ENCODE data around the gene SCNM1. TPM values are rescaled to one million over a fixed set of nuclear protein-coding genes. Genes with fewer than 3 reads are reported as not detected.

SCNM1 gene
- total and polyA plus RNA-seq, 4 donors = 4.8 to 14.3 (median 10.5) TPM

- no peak for TF ChIP-seq SP1 (IDR thresholded peaks at IDR 0.05)
- TF ChIP-seq FOXA1 (IDR thresholded peaks at IDR 0.05) = no peak
- no peak for TF ChIP-seq RAD21 (IDR thresholded peaks at IDR 0.05)
- TF ChIP-seq, protein P1, sequence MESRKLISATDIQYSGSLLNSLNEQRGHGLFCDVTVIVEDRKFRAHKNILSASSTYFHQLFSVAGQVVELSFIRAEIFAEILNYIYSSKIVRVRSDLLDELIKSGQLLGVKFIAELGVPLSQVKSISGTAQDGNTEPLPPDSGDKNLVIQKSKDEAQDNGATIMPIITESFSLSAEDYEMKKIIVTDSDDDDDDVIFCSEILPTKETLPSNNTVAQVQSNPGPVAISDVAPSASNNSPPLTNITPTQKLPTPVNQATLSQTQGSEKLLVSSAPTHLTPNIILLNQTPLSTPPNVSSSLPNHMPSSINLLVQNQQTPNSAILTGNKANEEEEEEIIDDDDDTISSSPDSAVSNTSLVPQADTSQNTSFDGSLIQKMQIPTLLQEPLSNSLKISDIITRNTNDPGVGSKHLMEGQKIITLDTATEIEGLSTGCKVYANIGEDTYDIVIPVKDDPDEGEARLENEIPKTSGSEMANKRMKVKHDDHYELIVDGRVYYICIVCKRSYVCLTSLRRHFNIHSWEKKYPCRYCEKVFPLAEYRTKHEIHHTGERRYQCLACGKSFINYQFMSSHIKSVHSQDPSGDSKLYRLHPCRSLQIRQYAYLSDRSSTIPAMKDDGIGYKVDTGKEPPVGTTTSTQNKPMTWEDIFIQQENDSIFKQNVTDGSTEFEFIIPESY (IDR thresholded peaks at IDR 0.05) = no peak
- TF ChIP-seq, protein P2, sequence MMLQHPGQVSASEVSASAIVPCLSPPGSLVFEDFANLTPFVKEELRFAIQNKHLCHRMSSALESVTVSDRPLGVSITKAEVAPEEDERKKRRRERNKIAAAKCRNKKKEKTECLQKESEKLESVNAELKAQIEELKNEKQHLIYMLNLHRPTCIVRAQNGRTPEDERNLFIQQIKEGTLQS (IDR thresholded peaks at IDR 0.05) = no peak
- TF ChIP-seq JUND (IDR thresholded peaks at IDR 0.05) = no peak
- TF ChIP-seq HNF4A (conservative IDR thresholded peaks at IDR 0.05) = no peak
- TF ChIP-seq, protein P3, sequence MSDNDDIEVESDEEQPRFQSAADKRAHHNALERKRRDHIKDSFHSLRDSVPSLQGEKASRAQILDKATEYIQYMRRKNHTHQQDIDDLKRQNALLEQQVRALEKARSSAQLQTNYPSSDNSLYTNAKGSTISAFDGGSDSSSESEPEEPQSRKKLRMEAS (IDR thresholded peaks at IDR 0.05) = no peak
- no peak for TF ChIP-seq RXRA (IDR thresholded peaks at IDR 0.05)
- TF ChIP-seq NR2F2 (IDR thresholded peaks at IDR 0.05) = no peak
- TF ChIP-seq EGR1 (IDR thresholded peaks at IDR 0.05; ENCODE audit: low read depth in 2 of 2) = no peak
- TF ChIP-seq GABPA (IDR thresholded peaks at IDR 0.05 in 1 of 2, conservative IDR thresholded peaks at IDR 0.05 in 1 of 2) = no peak
- TF ChIP-seq YY1 (IDR thresholded peaks at IDR 0.05) = no peak
- TF ChIP-seq, protein P4, sequence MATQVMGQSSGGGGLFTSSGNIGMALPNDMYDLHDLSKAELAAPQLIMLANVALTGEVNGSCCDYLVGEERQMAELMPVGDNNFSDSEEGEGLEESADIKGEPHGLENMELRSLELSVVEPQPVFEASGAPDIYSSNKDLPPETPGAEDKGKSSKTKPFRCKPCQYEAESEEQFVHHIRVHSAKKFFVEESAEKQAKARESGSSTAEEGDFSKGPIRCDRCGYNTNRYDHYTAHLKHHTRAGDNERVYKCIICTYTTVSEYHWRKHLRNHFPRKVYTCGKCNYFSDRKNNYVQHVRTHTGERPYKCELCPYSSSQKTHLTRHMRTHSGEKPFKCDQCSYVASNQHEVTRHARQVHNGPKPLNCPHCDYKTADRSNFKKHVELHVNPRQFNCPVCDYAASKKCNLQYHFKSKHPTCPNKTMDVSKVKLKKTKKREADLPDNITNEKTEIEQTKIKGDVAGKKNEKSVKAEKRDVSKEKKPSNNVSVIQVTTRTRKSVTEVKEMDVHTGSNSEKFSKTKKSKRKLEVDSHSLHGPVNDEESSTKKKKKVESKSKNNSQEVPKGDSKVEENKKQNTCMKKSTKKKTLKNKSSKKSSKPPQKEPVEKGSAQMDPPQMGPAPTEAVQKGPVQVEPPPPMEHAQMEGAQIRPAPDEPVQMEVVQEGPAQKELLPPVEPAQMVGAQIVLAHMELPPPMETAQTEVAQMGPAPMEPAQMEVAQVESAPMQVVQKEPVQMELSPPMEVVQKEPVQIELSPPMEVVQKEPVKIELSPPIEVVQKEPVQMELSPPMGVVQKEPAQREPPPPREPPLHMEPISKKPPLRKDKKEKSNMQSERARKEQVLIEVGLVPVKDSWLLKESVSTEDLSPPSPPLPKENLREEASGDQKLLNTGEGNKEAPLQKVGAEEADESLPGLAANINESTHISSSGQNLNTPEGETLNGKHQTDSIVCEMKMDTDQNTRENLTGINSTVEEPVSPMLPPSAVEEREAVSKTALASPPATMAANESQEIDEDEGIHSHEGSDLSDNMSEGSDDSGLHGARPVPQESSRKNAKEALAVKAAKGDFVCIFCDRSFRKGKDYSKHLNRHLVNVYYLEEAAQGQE (IDR thresholded peaks at IDR 0.05) = no peak
- no peak for TF ChIP-seq HNF4G (IDR thresholded peaks at IDR 0.05)
- no peak for TF ChIP-seq TAF1 (conservative IDR thresholded peaks at IDR 0.05)
- TF ChIP-seq, protein P5, sequence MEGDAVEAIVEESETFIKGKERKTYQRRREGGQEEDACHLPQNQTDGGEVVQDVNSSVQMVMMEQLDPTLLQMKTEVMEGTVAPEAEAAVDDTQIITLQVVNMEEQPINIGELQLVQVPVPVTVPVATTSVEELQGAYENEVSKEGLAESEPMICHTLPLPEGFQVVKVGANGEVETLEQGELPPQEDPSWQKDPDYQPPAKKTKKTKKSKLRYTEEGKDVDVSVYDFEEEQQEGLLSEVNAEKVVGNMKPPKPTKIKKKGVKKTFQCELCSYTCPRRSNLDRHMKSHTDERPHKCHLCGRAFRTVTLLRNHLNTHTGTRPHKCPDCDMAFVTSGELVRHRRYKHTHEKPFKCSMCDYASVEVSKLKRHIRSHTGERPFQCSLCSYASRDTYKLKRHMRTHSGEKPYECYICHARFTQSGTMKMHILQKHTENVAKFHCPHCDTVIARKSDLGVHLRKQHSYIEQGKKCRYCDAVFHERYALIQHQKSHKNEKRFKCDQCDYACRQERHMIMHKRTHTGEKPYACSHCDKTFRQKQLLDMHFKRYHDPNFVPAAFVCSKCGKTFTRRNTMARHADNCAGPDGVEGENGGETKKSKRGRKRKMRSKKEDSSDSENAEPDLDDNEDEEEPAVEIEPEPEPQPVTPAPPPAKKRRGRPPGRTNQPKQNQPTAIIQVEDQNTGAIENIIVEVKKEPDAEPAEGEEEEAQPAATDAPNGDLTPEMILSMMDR (IDR thresholded peaks at IDR 0.05; ENCODE audit: low read depth, low read length, missing input control) = no peak
- no peak for TF ChIP-seq FOXA2 (IDR thresholded peaks at IDR 0.05)
- Histone ChIP-seq H3K4me3 (ENCODE audit: low read depth in 1 of 3, low read length in 3 of 3) (peak overlapping the region in 2 of 3 donors; percentile 6 to 24), H3K27me3 (ENCODE audit: control insufficient read depth in 4 of 4, insufficient read depth in 4 of 4, low read length in 3 of 4) (no peaks in the 10 kb centered on the region), H3K27ac (ENCODE audit: low read depth in 1 of 2, low read length in 2 of 2) (peak overlapping the region; percentile 58 to 74), H3K36me3 (ENCODE audit: control insufficient read depth in 4 of 4, insufficient read depth in 3 of 4, low read depth in 1 of 4, low read length in 3 of 4) (peaks cover 2 to 35% (median 14%) of the 10 kb centered on the region in 4 donors), H3K9me3 (ENCODE audit: control insufficient read depth in 4 of 4, low read length in 3 of 4) (no peaks in the 10 kb centered on the region), H3K9ac (ENCODE audit: low read depth in 1 of 2, low read length in 2 of 2) (peak overlapping the region; percentile 1 to 64), H3K4me1 (ENCODE audit: control insufficient read depth in 4 of 4, insufficient read depth in 4 of 4, low read length in 3 of 4) (peaks cover 0 to 3% (median 0%) of the 10 kb centered on the region in 4 donors)
- no peak for DNase-seq (ENCODE audit: low spot score)
- 69% methylated on average over 6 of the region's 6 CpGs for WGBS
These were observed 8.8 kb upstream of the SCNM1 start for GRCh38 chr1:151157067-151157531.

All from liver (tissue), 9 donors.